GM21515 (cell line): ENCODE results near the gene ZBTB7A.

ENCODE experiments used
- ATAC-seq: cut with Tn5 transposase; IDR thresholded peaks from one replicate; pipeline ENCODE4 v1.9.1; 2021; ENCODE audit not compliant: unreplicated experiment

The ZBTB7A gene

DNA sequence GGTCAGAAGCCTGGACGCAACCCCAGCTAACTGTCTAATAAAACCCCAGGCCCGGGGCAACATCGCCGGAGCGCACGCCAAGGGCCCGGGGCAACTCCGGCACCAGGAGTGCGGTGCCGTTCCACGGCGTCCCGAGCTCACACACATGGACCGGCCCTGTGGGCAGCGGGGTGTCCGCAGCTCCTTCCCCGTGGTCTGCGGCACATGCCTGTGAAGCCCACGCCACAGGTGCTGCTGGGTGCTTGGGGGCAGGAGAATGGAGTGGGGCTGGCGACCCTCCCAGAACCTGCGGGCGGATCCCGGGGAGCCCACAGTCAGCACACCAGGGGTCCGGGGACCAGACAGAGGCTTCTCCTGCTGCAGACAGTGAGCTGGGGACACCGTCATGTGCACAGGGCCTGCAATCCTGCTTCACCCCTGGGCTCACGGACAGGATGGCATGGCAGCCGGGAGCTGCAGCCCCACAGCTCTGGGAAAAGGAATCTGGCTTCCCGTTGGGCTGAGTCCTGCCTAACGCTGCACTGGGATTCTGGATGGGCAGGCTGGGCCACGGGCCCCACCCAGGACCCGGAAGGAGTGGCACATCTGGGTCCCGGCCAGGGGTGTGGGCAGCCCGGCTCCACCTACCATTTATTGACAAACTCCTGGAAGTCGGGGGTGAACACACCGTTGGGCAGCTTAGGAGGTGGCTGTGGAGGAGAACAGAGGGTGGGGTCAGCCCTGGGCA is 28.2 kb upstream of the ZBTB7A start:
- no peak for ATAC-seq

- no peak for ATAC-seq
Observed at GRCh38 chr19:4094291-4094690, 27.6 kb upstream of the ZBTB7A start.

- ATAC-seq: no peak
Observed at GRCh38 chr19:4093643-4094175, 27.0 kb upstream of the ZBTB7A start.

GRCh38 chr19:4090356-4091220 is 23.9 kb upstream of the ZBTB7A start:
- ATAC-seq: no peak

GRCh38 chr19:4089946-4090345 is 23.2 kb upstream of the ZBTB7A start:
- ATAC-seq: no peak

DNA sequence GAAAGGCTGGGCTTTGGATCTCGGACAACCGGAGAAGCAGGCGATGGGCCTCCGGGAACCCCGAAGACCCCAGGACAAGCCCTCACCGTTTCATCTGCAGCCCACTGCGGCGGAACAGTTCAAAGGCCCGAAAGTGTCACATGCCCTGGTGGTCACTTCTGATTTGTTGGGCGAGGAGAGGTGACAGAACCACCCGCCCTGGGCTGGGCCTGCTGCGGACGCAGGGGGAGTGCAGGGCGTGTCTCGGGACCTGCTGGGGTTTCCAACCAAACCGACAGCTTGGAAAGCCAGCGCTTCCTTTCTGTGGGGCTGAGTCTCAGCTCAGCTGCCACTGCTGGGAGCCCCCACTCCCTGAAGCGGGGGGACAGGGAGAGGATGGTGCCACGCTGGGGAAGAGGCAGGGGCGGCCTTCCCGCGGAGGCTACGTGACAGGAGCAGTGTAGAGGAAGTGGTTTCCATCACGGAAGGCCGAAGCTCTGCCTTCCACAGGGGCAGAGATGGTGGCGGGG is 22.8 kb upstream of the ZBTB7A start:
- no peak for ATAC-seq

- no peak for ATAC-seq
Observed at GRCh38 chr19:4088975-4089374, 22.3 kb upstream of the ZBTB7A start.

GRCh38 chr19:4087787-4088679 is 21.3 kb upstream of the ZBTB7A start:
- ATAC-seq: no peak

GRCh38 chr19:4086411-4086867 is 19.7 kb upstream of the ZBTB7A start:
- ATAC-seq: no peak

DNA sequence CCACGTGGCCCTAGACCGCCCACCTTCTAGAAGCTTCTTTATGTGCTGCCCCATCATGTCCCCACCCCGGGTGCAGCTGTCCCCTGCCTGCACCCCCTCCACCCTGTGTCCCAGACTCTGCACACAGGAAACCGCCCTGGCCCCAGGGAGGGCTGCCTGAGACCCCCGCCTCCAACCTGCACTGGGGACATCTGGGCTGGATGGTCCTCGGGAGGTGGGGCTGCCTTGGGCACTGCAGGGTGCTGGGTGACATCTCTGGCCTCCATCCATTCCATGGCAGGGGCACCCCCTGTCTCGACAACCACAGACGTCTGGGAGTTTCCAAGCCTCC is 17.8 kb upstream of the ZBTB7A start:
- no peak for ATAC-seq

DNA sequence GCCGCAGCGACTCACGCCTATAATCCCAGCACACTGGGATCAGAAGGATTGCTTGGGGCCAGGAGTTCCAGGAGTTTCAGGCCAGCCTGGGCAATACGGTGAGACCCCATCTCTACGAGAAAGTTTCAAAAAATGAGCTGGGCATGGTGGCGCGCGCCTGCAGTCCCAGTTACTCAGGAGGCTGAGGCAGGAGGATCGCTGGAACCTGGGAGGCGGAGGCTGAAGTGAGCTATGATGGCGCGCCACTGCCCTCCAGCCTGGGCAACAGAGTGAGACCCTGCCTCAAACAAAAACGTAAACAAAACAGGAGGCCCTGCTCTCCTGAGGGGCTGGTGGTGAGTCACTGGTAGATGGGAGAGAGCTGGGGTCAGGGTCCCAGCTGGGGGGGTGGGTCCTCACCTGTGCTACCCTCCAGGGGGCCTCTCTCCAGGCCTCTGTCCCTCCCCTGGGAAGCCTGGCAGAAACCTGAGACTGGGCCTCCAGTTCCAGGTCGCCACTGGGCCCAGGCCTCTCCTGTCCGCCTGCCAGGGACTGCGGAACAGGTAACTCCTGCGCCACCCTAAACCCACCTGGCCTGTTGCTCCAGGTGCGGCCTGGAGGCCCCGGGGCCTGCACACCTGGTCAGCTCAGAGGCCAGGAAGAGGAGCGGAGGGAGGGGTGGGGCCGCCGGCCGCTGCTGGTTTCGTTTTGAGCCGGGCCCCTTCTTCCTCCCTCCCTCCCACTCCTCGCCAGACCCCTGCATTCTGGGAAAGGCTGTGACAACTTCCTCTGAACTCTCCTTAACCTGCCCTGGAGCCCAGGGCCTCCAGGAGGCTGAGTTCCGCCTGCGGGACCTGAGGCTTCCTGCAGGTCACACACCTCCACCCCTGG is 17.2 kb upstream of the ZBTB7A start:
- ATAC-seq: no peak

DNA sequence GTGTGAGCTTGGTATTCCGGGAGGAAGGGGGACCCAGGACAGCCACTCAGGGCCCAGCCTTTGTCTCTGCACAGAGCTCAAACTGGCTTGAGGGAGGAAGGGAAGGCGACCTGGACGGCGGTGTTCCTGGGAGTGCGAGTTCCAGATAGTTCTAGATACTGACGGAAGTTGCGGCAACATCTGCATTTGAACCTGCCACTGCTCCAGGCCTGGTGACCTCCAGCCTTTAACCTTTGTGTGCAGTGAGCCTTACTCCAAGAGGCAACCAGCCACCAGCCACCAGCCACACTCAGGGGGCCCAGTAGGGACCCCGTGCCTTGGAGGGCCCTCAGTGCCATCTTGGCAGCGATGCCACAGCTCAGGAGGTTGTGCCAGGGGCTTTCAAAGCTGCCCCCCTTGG is 15.5 kb upstream of the ZBTB7A start:
- ATAC-seq: no peak

DNA sequence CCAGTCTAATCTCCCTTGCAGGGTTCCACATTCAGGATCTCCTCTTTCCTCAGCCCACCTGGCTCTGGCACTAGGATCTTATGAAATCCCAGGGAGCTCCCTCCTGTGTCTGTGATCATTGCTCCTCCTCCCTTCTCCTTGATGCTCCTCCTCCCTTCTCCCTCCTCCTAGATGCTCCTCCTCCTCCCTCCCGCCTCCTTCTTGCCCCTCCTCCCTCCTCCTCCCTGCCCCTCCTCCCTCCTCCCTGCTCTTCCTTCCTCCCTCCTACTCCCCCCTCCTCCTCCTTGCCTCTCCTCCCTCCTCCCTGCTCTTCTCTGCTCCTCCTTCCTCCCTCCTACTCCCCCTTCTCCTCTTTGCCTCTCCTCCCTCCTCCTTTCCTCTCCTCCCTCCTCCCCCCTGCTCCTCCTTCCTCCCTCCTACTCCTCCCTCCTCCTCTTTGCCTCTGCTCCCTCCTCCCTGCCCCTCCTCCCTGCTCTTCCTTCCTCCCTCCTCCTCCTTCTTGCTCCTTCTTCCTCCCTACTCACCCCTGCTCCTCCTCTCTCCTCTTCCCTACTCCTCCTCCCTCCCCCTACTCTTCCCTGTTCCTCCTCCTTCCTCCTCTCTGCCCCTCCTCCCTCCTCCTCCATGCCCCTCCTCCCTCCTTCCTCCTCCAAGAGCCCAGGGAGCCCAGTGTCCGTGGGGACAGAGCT is 14.9 kb upstream of the ZBTB7A start:
- no peak for ATAC-seq

GRCh38 chr19:4080473-4080872 is 13.8 kb upstream of the ZBTB7A start:
- no peak for ATAC-seq

DNA sequence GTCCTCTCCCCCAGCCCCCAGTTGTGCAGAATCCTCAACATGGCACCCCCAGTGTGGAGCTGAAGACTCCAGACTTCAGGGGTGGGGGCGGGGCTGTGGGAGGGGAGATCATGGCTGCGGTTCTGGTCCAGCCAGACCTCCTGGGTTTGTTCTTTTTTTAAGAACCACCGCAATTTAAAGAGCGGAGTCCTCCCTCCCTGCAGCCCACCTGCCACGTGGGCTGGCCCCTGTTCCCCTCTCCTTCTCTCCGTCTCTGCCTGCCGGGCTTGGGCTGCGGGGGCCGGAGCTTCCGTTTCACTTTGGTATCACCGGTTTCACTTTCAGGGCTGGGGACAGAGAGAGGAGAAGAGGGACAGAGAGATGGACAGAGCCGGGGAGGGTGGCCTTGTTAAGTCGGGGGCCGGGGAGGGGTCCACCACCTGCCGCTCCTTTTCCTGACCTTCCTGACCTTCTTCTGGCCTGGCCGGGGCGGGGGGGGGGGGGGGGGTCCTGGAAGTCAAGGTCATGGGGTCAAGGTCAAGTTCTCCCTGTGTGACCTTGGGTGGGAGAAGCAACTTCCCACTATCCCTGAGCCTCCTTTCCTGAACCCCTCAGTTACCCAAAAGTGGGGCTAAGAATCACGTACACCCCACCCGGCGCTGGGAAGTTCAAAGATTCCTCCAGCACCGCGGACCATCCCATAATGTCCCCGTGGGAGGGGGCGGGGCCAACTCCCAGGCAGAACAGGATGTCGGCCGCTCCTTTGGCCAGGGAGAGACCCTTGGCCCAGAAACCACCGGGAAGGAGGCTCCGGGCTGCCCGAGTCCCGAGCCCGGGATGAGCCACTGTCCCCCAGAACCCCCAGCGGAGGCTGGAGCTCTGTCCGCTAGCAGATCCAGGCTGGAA is 11.3 kb upstream of the ZBTB7A start:
- ATAC-seq: no peak

DNA sequence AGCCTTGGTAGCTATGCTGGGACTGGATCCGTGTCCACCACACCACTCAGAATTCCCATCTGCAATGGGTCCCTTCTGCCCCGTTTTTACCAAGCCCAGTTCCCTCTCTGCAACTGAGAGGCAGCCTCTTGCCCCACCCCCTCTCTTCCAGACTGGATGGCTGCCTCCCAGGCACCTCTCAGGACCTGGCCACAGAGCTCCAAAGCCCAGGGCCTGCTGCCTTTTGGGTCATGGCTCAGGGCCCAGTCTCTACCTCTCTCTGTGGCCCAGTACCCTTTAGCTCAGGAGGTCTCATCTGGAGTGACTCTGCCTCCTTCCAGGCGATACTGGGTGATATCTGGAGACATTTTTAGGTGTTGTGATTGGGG is 10.3 kb upstream of the ZBTB7A start:
- no peak for ATAC-seq

DNA sequence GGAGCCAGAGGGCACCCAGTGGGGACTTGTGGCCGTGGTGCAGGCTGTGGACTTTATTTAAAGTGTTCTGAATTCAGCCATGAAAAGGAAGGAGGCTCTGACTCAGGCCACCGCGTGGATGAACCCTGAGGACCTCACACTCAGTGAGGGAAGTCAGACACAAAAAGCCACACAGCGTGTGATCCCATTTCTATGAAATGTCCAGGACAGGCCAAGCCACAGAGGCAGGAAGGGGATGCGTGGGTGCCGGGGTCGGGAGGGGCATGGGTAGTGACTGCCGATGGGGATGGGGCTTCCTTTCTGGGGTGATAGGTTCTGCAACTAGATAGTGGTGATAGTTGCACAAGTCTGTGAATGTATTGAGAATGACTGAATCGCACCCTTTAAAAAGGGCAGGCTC is 8.7 kb upstream of the ZBTB7A start:
- no peak for ATAC-seq

- ATAC-seq: no peak
Observed at GRCh38 chr19:4071610-4072009, 4.9 kb upstream of the ZBTB7A start.
